H9 (cell line): ENCODE measurements around the gene NLRX1. TPM values are rescaled to one million over a fixed set of nuclear protein-coding genes. Genes with fewer than 3 reads are reported as not detected.

ENCODE experiments used
- DNase-seq: peaks from one replicate; pipeline ENCODE4 v3.0.0-alpha.2; 2017
- H2AFZ ChIP-seq: one replicate; pipeline ENCODE4 v1.6.1; 2013; ENCODE audit warnings: mild to moderate bottlenecking, low read length, control low read depth, moderate library complexity
- H2AK5ac ChIP-seq: 2 replicates; pipeline ENCODE4 v1.6.1; 2013; ENCODE audit warnings: low read length, control low read depth, mixed read lengths; ENCODE audit not compliant: insufficient read length
- H2BK120ac ChIP-seq: one replicate; pipeline ENCODE4 v1.6.1; 2013; ENCODE audit warnings: low read depth, mild to moderate bottlenecking, low read length, control low read depth, inconsistent platforms; ENCODE audit not compliant: poor library complexity, severe bottlenecking
- H2BK12ac ChIP-seq: 2 replicates; pipeline ENCODE4 v1.6.1; 2013; ENCODE audit warnings: low read length, control low read depth, mixed read lengths, low read depth; ENCODE audit not compliant: insufficient read length
- H2BK15ac ChIP-seq: 2 replicates; pipeline ENCODE4 v1.6.1; 2013; ENCODE audit warnings: low read depth, low read length, control low read depth
- H2BK20ac ChIP-seq: one replicate; pipeline ENCODE4 v1.6.1; 2013; ENCODE audit warnings: low read depth, mild to moderate bottlenecking, low read length, control low read depth, inconsistent platforms; ENCODE audit not compliant: poor library complexity, severe bottlenecking
- H2BK5ac ChIP-seq: 2 replicates; pipeline ENCODE4 v1.6.1; 2013; ENCODE audit warnings: low read length, control low read depth, mixed read lengths; ENCODE audit not compliant: insufficient read length
- H3K14ac ChIP-seq: 2 replicates; pipeline ENCODE4 v1.6.1; 2013; ENCODE audit warnings: low read length, control low read depth; ENCODE audit not compliant: insufficient read depth
- H3K18ac ChIP-seq: 2 replicates; pipeline ENCODE4 v1.6.1; 2013; ENCODE audit warnings: low read depth, mild to moderate bottlenecking, mixed read lengths, low read length, control low read depth; ENCODE audit not compliant: insufficient read length
- H3K23ac ChIP-seq: 2 replicates; pipeline ENCODE4 v1.6.1; 2013; ENCODE audit warnings: low read length, control low read depth, mixed read lengths, low read depth; ENCODE audit not compliant: insufficient read length
- H3K23me2 ChIP-seq: 2 replicates; pipeline ENCODE4 v1.6.1; 2013; ENCODE audit warnings: low read depth, mild to moderate bottlenecking, mixed read lengths, low read length, control low read depth; ENCODE audit not compliant: insufficient read length, poor library complexity, severe bottlenecking
- H3K27ac ChIP-seq: 2 replicates; pipeline ENCODE4 v1.5.1; 2013; ENCODE audit warnings: low read length, control low read depth, mixed read lengths, low read depth; ENCODE audit not compliant: insufficient read length
- H3K27me3 ChIP-seq: 2 replicates; pipeline ENCODE4 v1.6.1; 2013; ENCODE audit warnings: low read length, control low read depth, inconsistent platforms; ENCODE audit not compliant: insufficient read depth
- H3K4ac ChIP-seq: 2 replicates; pipeline ENCODE4 v1.6.1; 2013; ENCODE audit warnings: low read depth, mild to moderate bottlenecking, control low read depth, inconsistent platforms, low read length, moderate library complexity
- H3K4me1 ChIP-seq: 2 replicates; pipeline ENCODE4 v1.6.1; 2013; ENCODE audit warnings: low read length, control low read depth, inconsistent platforms; ENCODE audit not compliant: insufficient read depth
- H3K4me2 ChIP-seq: 2 replicates; pipeline ENCODE4 v1.6.1; 2013; ENCODE audit warnings: low read length, control low read depth, mixed read lengths; ENCODE audit not compliant: insufficient read length, insufficient read depth
- H3K56ac ChIP-seq: 2 replicates; pipeline ENCODE4 v1.6.1; 2013; ENCODE audit warnings: low read depth, mild to moderate bottlenecking, mixed read lengths, low read length, control low read depth; ENCODE audit not compliant: insufficient read length
- H3K79me1 ChIP-seq: 2 replicates; pipeline ENCODE4 v1.6.1; 2013; ENCODE audit warnings: low read depth, mild to moderate bottlenecking, moderate library complexity, low read length, control low read depth, inconsistent platforms; ENCODE audit not compliant: insufficient read depth, poor library complexity, severe bottlenecking
- H3K79me2 ChIP-seq: 2 replicates; pipeline ENCODE4 v1.6.1; 2013; ENCODE audit warnings: low read length, control low read depth, inconsistent platforms; ENCODE audit not compliant: insufficient read depth
- H3K9ac ChIP-seq: 2 replicates; pipeline ENCODE4 v1.6.1; 2013; ENCODE audit warnings: low read length, control low read depth, mixed read lengths; ENCODE audit not compliant: insufficient read length; ENCODE audit errors: extremely low read depth
- H3K9me3 ChIP-seq: one replicate; pipeline ENCODE4 v1.6.1; 2013; ENCODE audit warnings: low read depth, low read length, inconsistent platforms; ENCODE audit not compliant: control insufficient read depth
- H3T11ph ChIP-seq: one replicate; pipeline ENCODE4 v1.6.1; 2013; ENCODE audit warnings: mild to moderate bottlenecking, low read length, control low read depth, inconsistent platforms
- H4K20me1 ChIP-seq: one replicate; pipeline ENCODE4 v1.6.1; 2013; ENCODE audit not compliant: control insufficient read depth, insufficient read length, insufficient read depth
- H4K5ac ChIP-seq: 2 replicates; pipeline ENCODE4 v1.6.1; 2013; ENCODE audit warnings: low read depth, mild to moderate bottlenecking, mixed read lengths, low read length, control low read depth; ENCODE audit not compliant: insufficient read length
- H4K8ac ChIP-seq: replicated peaks from 2 replicates; pipeline ENCODE4 v1.6.1; 2013; ENCODE audit warnings: low read length, control low read depth, mixed read lengths, low read depth; ENCODE audit not compliant: insufficient read length
- H4K91ac ChIP-seq: 2 replicates; pipeline ENCODE4 v1.6.1; 2013; ENCODE audit warnings: low read depth, mild to moderate bottlenecking, moderate library complexity, mixed read lengths, low read length, control low read depth; ENCODE audit not compliant: insufficient read length
- H3K27ac Mint-ChIP-seq, 3 experiments: 2 replicates in 2 of 3; 3 replicates in 1 of 3; pipeline ENCODE4 v1.8.0; 2020 to 2021; ENCODE audit warnings: mixed read lengths in 3 of 3, mild to moderate bottlenecking in 1 of 3, moderate library complexity in 1 of 3
- H3K27me3 Mint-ChIP-seq: 2 replicates; pipeline ENCODE4 v1.8.0; 2021; ENCODE audit warnings: low read depth, mild to moderate bottlenecking, moderate library complexity, mixed read lengths
- H3K36me3 Mint-ChIP-seq, 3 experiments: 2 replicates in 2 of 3; 3 replicates in 1 of 3; pipeline ENCODE4 v1.8.0; 2020 to 2021; ENCODE audit warnings: low read depth in 3 of 3, mixed read lengths in 3 of 3; ENCODE audit not compliant: insufficient read depth in 1 of 3
- H3K4me1 Mint-ChIP-seq, 2 experiments: 2 replicates each; pipeline ENCODE4 v1.8.0; 2020; ENCODE audit warnings: mixed read lengths in 2 of 2
- H3K4me3 Mint-ChIP-seq, 2 experiments: 2 replicates in 1 of 2; 3 replicates in 1 of 2; pipeline ENCODE4 v1.8.0; 2020 to 2021; ENCODE audit warnings: mild to moderate bottlenecking in 2 of 2, mixed read lengths in 2 of 2, moderate library complexity in 1 of 2
- H3K9me3 Mint-ChIP-seq, 2 experiments: 2 replicates in 1 of 2; 3 replicates in 1 of 2; pipeline ENCODE4 v1.8.0; 2020; ENCODE audit warnings: mild to moderate bottlenecking in 2 of 2, mixed read lengths in 2 of 2, moderate library complexity in 1 of 2
- WGBS: extraction: QIAGEN DNeasy Blood & Tissue Kit; methylation state at CpG from one replicate; pipeline ENCODE4 v1.1.7; 2013; ENCODE audit warnings: missing lambda C conversion rate, low lambda C conversion rate, mixed read lengths; ENCODE audit not compliant: insufficient read length; ENCODE audit errors: extremely low coverage; 5-methylcytosine and 5-hydroxymethylcytosine counted together
- total RNA-seq: library from RNA; stranded (reverse); gene quantifications from 2 replicates; pipeline ENCODE4 v1.2.1, GENCODE V29; 2021
- TF ChIP-seq, protein P1 (sequence below): fragments of 200-600 bp; sonication (generic); conservative IDR thresholded peaks from 3 replicates; pipeline ENCODE4 v1.8.0; 2021; ENCODE audit warnings: antibody characterized with exemption, mild to moderate bottlenecking

The NLRX1 gene
- total RNA-seq, 1 experiment from 2014 or later: 18.2 TPM

DNA sequence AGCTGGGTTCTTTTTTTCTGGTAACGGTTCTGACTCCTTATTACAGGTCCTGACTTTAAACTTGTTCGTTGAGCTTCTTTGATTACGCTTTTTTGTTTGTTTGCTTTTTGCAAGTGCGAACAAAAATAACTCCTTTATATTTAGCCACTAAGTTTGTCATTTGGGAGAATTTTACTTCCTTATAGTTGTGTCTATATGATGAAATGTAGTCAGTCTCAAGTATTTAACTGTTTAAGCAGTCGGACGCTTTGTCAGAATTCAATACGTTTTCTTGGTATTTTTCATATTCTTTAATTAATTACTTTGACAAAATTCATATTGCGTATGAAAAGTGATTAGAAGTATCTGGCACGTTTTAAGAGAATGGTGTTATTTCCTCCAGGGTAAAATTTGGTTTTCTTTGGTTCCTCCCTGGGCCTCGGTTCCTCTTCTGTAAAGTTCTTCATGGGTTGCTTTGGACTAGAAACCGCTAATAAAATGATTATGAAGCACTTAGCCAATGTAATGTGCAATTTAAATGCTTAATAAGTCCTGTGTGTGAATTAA lies 39.0 kb downstream of the NLRX1 start:
- no peak overlapping the region for H3K18ac ChIP-seq
- no peak overlapping the region for H2AK5ac ChIP-seq
- H4K5ac ChIP-seq: no peak overlapping the region
- no peak overlapping the region for H3T11ph ChIP-seq
- no peak overlapping the region for H3K27ac ChIP-seq
- no peaks in the 10 kb centered on the region for H3K9me3 ChIP-seq
- no peak overlapping the region for H3K23ac ChIP-seq
- Mint-ChIP-seq H3K27ac (peak overlapping the region in 2 of 3 experiments; percentile 66 to 94; a peak in 4 of 7 replicates), H3K4me3 (peak overlapping the region; percentile 87 to 98), H3K27me3 (no peaks in the 10 kb centered on the region), H3K36me3 (no peaks in the 10 kb centered on the region), H3K9me3 (peaks cover 0 to 3% of the 10 kb centered on the region in 2 experiments; a peak in 1 of 5 replicates), H3K4me1 (peaks cover 33 to 38% of the 10 kb centered on the region in 2 experiments)
- H3K14ac ChIP-seq: no peak overlapping the region
- H2BK12ac ChIP-seq: no peak overlapping the region
- no peaks in the 10 kb centered on the region for H4K20me1 ChIP-seq
- peaks cover 31% of the 10 kb centered on the region; the same call in 1 of the 2 replicates for H3K79me2 ChIP-seq
- no peak overlapping the region for H2BK120ac ChIP-seq
- no peak overlapping the region for H2BK5ac ChIP-seq
- H2BK15ac ChIP-seq: no peak overlapping the region
- H3K23me2 ChIP-seq: peaks cover 9% of the 10 kb centered on the region
- WGBS: no CpG with 5 or more reads among the region's 11 CpGs
- no peaks in the 10 kb centered on the region; the same call in 1 of the 2 replicates for H3K4me1 ChIP-seq
- no peaks in the 10 kb centered on the region for H3K27me3 ChIP-seq
- TF ChIP-seq, protein P1, sequence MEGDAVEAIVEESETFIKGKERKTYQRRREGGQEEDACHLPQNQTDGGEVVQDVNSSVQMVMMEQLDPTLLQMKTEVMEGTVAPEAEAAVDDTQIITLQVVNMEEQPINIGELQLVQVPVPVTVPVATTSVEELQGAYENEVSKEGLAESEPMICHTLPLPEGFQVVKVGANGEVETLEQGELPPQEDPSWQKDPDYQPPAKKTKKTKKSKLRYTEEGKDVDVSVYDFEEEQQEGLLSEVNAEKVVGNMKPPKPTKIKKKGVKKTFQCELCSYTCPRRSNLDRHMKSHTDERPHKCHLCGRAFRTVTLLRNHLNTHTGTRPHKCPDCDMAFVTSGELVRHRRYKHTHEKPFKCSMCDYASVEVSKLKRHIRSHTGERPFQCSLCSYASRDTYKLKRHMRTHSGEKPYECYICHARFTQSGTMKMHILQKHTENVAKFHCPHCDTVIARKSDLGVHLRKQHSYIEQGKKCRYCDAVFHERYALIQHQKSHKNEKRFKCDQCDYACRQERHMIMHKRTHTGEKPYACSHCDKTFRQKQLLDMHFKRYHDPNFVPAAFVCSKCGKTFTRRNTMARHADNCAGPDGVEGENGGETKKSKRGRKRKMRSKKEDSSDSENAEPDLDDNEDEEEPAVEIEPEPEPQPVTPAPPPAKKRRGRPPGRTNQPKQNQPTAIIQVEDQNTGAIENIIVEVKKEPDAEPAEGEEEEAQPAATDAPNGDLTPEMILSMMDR: no peak
- H3K79me1 ChIP-seq: no peaks in the 10 kb centered on the region
- no peak for DNase-seq
- H3K4ac ChIP-seq: no peak overlapping the region
- H3K56ac ChIP-seq: no peak overlapping the region
- no peak overlapping the region for H4K8ac ChIP-seq
- H2BK20ac ChIP-seq: no peak overlapping the region
- H2AFZ ChIP-seq: no peak overlapping the region
- H3K4me2 ChIP-seq: peak overlapping the region; percentile 80
- no peak overlapping the region for H4K91ac ChIP-seq
- H3K9ac ChIP-seq: peak overlapping the region; percentile 58
